Muscle of back (tissue), 11 donors: ENCODE measurements around the gene LILRA5. TPM values are rescaled to one million over a fixed set of nuclear protein-coding genes. Genes with fewer than 3 reads are reported as not detected.
A peak's percentile ranks its signal among the peaks of the same experiment; 100 is the strongest.
"Not testable (repeated sequence)": the region's sequence is repeated elsewhere in the genome, so short reads cannot be mapped to it uniquely, and the experiment has no call there.

Source experiments
- DNase-seq, 3 donors: peaks; one replicate each; pipeline versions ENCODE4 v3.0.0 to v3.0.0-alpha.2; 2013
- polyA plus RNA-seq, 10 donors: library from polyadenylated mRNA; unstranded; fragments of 120-200 nt; gene quantifications; one replicate each; pipeline ENCODE4 v1.2.1, GENCODE V29; 2013; ENCODE audit not compliant: insufficient read length in 10 of 10

The LILRA5 gene
- polyA plus RNA-seq, 10 donors = 0.37 to 1.1 (median 0.54) TPM

- no peak for DNase-seq
Measured at GRCh38 chr19:54335164-54335563, 22.2 kb upstream of the LILRA5 start.

- no peak for DNase-seq
Measured at GRCh38 chr19:54333586-54334298, 20.8 kb upstream of the LILRA5 start.

GRCh38 chr19:54332149-54332548, 19.2 kb upstream of the LILRA5 start:
- DNase-seq = no peak

- DNase-seq = no peak
Measured at GRCh38 chr19:54331626-54332025, 18.7 kb upstream of the LILRA5 start.

GRCh38 chr19:54329476-54330165, 16.7 kb upstream of the LILRA5 start:
- DNase-seq = no peak

- not testable (repeated sequence) for DNase-seq
Measured at GRCh38 chr19:54328781-54329180, 15.8 kb upstream of the LILRA5 start.

GRCh38 chr19:54325631-54326030, 12.7 kb upstream of the LILRA5 start:
- DNase-seq = no peak

- DNase-seq = peak; percentile 25 to 57 (median 36)
Measured at GRCh38 chr19:54325194-54325621, 12.2 kb upstream of the LILRA5 start.

GRCh38 chr19:54324071-54324470, 11.1 kb upstream of the LILRA5 start:
- no peak for DNase-seq

GRCh38 chr19:54322934-54323333, 10.0 kb upstream of the LILRA5 start:
- not testable (repeated sequence) for DNase-seq

- DNase-seq = not testable (repeated sequence)
Measured at GRCh38 chr19:54322295-54322694, 9.3 kb upstream of the LILRA5 start.

- no peak for DNase-seq
Measured at GRCh38 chr19:54319892-54320670, 7.1 kb upstream of the LILRA5 start.

GRCh38 chr19:54319049-54319448, 6.1 kb upstream of the LILRA5 start:
- no peak for DNase-seq

- DNase-seq = no peak
Measured at GRCh38 chr19:54317965-54318240, 4.9 kb upstream of the LILRA5 start.

- no peak for DNase-seq
Measured at GRCh38 chr19:54317108-54317964, 4.4 kb upstream of the LILRA5 start.

GRCh38 chr19:54316746-54317107, 3.8 kb upstream of the LILRA5 start:
- no peak for DNase-seq

GRCh38 chr19:54315956-54316355, 3.0 kb upstream of the LILRA5 start:
- no peak for DNase-seq

- DNase-seq = no peak
Measured at GRCh38 chr19:54312011-54312410, 955 bp downstream of the LILRA5 start.

GRCh38 chr19:54311486-54311885, 1.5 kb downstream of the LILRA5 start:
- no peak for DNase-seq

GRCh38 chr19:54310543-54310942, 2.4 kb downstream of the LILRA5 start:
- DNase-seq = no peak

- DNase-seq = no peak
Measured at GRCh38 chr19:54309811-54310210, 3.2 kb downstream of the LILRA5 start.
